HL-60 (cell line): ENCODE results near the gene HPS3.

Experiments used
- DNase-seq, 2 experiments: peaks; one replicate each; pipeline ENCODE4 v3.0.0-alpha.2; 2010 to 2020; ENCODE audit warnings: low read depth in 1 of 2, low spot score in 1 of 2
- H3K27ac ChIP-seq: fragments of 250-450 bp; sonication (Bioruptor Pico); replicated peaks from 2 replicates; pipeline ENCODE4 v1.5.1; 2020; ENCODE audit warnings: mild to moderate bottlenecking, moderate library complexity
- H3K27me3 ChIP-seq: fragments of 250-450 bp; sonication (Bioruptor Pico); 2 replicates; pipeline ENCODE4 v1.5.1; 2021; ENCODE audit warnings: mild to moderate bottlenecking, moderate library complexity; ENCODE audit not compliant: insufficient read depth, poor library complexity, severe bottlenecking
- H3K4me3 ChIP-seq: replicated peaks from 2 replicates; pipeline ENCODE4 v1.5.1; 2011; ENCODE audit warnings: mild to moderate bottlenecking, control low read depth, low read length; ENCODE audit not compliant: insufficient read depth
- CTCF ChIP-seq: IDR thresholded peaks from one replicate; pipeline ENCODE4 v1.5.1; 2011; ENCODE audit warnings: low read length, control low read depth, inconsistent platforms; ENCODE audit not compliant: insufficient read depth
- GABPA ChIP-seq: IDR thresholded peaks from 2 replicates; pipeline ENCODE4 v1.6.1; 2012; ENCODE audit warnings: low read depth
- POLR2AphosphoS5 ChIP-seq: IDR thresholded peaks from 2 replicates; pipeline ENCODE4 v1.6.1; 2012; ENCODE audit warnings: low read depth
- REST ChIP-seq: IDR thresholded peaks from 2 replicates; pipeline ENCODE4 v1.6.1; 2012; ENCODE audit warnings: low read depth; ENCODE audit not compliant: insufficient replicate concordance
- SPI1 ChIP-seq: IDR thresholded peaks from 2 replicates; pipeline ENCODE4 v1.6.1; 2012; ENCODE audit warnings: low read depth, mild to moderate bottlenecking, borderline replicate concordance

Gene HPS3

GRCh38 chr3:149209431-149209830 is 80.0 kb downstream of the HPS3 start:
- Histone ChIP-seq H3K27ac (no peak overlapping the region), H3K27me3 (no peaks in the 10 kb centered on the region), H3K4me3 (no peak overlapping the region)
- no peak for TF ChIP-seq POLR2AphosphoS5
- TF ChIP-seq SPI1, result no peak
- no peak for TF ChIP-seq CTCF
- TF ChIP-seq REST, result no peak
- no peak for TF ChIP-seq GABPA
- no peak for DNase-seq

- no peak overlapping the region for H3K4me3 ChIP-seq
- H3K27ac ChIP-seq, result no peak overlapping the region
- DNase-seq, result no peak
- TF ChIP-seq REST (no peak), SPI1 (no peak), CTCF (no peak), POLR2AphosphoS5 (no peak), GABPA (no peak)
- no peaks in the 10 kb centered on the region for H3K27me3 ChIP-seq
These were observed 82.9 kb downstream of the HPS3 start for GRCh38 chr3:149212386-149212785.

GRCh38 chr3:149214702-149215101 is 85.3 kb downstream of the HPS3 start:
- no peak overlapping the region for H3K4me3 ChIP-seq
- DNase-seq, result no peak
- no peaks in the 10 kb centered on the region for H3K27me3 ChIP-seq
- H3K27ac ChIP-seq, result no peak overlapping the region
- TF ChIP-seq SPI1, result no peak
- TF ChIP-seq REST, result no peak
- TF ChIP-seq GABPA, result no peak
- TF ChIP-seq CTCF, result no peak
- no peak for TF ChIP-seq POLR2AphosphoS5
